ENCODE data around the gene PADI3.
A peak's percentile ranks its signal among the peaks of the same experiment; 100 is the strongest.

Gene PADI3

GRCh38 chr1:17243274-17243673, 5.6 kb upstream of the PADI3 start:
- DNase-seq (ENCODE audit: low spot score): no peak

DNA sequence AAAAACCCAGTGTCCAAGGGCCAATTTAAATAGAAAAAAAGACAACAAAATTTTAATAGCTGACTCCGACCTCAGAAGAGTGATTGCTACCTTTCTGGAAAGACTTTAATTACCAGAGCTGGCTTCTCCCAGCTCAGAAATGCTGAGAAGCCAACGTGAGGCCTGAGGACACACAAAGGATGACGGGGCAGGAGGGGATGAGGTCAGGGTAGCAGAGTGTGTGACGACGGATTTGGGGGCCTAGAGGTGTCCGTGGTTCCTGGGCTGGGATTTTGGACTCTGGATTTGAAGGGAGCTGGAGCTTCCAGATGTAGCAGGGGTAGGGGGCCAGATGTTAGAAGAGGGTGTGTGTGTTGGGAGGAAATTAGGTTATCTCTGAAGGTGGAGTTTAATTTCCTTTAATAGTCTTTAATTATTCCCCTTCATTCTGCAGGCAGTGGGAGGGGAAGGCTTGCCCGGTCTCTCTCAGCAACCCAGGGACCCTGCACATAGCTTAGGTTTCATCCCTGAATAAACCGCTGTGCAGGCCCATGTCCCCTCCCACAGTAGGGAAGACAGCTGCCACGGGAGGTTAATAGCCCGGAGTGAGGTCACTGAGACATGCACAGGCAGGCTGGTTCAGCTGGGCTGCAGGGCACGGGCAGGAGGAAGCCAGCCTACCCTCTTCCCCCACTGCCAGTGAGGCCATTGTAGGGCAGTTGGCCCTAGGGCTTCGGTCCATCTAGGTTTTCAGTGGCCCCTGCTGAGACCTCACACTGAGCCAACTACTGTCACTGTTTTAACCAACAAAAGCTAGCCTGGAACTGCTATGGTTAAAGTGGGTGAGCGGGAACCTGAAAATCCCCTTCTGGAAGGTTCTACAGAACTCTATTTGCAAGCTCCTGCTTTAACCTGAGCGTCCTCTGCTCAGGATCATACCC, 3.8 kb upstream of the PADI3 start:
- no peak for DNase-seq (ENCODE audit: low spot score)

DNA sequence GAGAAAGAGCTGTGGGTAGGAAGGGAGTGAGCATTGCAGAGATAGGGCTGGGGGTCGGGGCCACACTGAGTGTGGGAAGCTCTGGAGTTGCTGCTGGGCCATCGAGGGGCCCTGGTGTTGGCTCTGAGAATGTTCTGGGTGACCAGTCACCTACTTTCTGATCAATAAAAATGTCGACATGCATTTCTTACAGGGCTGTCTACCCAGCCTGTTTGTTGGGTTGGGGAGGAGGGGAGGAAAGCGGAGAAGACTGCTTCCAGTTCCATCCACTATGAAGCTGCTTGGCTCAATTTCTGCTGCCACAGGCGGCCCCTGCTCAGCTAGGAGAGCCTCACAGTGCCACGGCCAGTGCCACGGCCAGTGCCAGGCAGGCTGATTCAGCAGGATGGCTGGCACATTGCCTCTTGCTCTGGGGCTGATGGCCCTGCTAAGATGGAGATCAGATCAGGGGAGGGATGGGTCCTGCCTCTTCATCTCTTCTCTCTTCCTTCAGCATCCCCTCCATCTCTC, 3.0 kb upstream of the PADI3 start:
- no peak for DNase-seq (ENCODE audit: low spot score)

- DNase-seq (ENCODE audit: low spot score): no peak
These were observed 1.9 kb upstream of the PADI3 start for GRCh38 chr1:17246971-17247370.

DNA sequence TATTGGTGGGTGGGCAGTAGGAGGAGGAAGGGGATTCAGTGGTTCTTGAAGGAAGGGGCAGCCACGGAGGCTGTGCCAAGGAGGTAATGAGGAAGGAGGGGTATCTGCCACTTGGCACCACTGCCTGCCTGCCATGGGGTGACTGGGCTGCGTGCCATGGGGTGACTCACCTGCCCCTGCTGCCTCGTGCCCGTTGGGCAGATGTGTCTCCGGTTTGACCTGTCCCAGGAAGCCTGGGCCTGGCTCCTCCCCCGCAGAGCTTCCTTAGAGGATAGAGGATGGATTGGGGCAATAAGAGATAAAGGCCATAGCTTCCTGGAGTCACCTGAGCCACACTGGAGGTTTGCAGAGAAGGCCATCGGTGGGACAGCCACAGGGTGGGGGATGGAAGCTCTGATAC, 1.7 kb downstream of the PADI3 start:
- DNase-seq (ENCODE audit: low spot score): no peak

DNA sequence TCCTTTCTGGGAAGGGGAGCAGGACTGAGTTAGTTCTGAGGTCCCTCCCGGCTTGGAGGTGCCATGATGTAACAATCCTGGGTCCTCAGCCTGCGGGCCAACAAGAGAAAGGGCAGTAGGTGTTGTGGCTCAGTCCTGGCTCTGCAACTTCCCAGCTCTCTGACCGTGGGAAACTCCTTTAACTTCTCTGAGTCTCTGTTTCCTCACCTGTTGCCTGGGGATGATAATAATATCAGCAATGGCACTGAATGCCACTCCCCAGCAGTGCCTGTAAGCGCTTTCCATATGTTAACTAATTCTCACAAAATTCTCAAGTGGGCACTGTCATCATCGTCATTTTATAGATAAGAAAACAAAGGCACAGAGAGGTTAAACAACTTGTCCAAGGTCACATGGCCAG, 2.3 kb downstream of the PADI3 start:
- no peak for DNase-seq (ENCODE audit: low spot score)

- no peak for DNase-seq (ENCODE audit: low spot score)
These were observed 2.9 kb downstream of the PADI3 start for GRCh38 chr1:17251701-17252376.

DNA sequence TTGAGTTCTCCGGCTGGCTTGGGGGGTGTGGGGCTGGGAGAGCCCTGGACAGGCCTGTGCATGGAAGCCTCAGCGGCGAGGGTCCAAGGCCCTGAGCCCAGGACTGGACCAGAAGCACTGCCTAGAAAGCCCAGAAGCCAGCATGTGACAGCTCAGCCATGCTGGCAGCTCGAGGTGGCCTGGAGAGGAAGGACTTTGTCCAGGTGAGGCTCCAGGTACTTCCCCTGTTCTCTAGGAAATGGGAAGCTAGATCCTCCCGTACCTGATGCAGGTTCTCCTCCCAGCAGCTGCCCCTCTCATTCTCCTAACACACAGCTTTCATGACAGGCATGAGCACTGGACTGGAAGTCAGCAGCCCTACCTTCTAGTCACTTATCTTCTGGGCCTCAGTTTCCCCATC, 6.4 kb downstream of the PADI3 start:
- no peak for DNase-seq (ENCODE audit: low spot score)

DNA sequence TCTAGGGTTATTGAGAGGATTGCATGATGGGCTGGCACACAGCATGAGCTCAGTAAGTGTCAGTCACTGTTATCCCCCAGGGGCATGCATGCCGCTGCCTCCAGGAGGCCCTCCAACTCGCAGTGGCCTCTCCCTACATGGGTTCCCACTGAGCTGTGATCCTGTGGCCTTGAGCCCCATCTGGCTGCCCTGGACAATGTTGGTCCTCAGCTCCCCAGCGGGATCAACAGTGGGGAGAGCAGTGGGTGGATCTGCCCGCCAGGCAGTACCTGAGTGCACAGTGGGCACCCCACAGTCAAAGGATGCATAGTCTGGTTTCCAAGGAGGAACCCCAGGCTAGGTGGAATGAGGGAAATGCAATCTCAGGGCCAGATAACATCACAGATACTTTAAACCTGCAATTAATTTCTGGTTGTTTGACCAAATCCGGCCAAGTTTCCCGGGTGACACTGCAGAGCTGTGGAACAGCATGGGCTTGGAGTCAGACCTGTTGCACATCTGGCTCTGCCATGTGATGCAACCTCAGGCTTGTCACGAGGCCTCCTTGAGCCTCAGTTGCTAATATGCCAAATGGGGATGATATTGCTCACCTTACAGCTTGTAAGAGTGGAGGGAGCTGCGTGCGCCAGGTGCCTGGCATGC, 9.3 kb downstream of the PADI3 start:
- no peak for DNase-seq (ENCODE audit: low spot score)

- no peak for DNase-seq (ENCODE audit: low spot score)
These were observed 9.8 kb downstream of the PADI3 start for GRCh38 chr1:17258758-17259130.

DNA sequence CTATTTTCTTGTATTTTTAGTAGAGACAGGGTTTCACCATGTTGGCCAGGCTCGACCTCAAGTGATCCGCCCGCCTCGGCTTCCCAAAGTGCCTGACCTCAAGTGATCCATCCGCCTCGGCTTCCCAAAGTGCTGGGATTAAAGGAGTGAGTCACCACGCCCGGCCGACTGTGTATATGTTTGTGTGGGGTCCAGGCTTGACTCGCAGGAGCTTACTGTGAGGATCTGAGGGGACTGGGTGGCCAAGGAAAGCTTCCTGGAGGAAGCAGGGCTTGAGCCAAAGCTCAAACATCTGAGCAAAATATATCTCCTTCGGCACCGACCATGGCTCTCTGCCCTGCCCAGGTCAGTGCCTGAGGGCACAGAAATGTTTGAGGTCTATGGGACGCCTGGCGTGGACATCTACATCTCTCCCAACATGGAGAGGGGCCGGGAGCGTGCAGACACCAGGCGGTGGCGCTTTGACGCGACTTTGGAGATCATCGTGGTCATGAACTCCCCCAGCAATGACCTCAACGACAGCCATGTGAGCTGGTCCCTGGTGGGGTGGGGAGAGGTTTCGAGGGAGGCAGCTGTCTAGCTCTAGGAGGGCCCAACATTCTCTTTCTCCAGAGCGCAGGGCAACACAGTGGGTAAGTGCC, 10.5 kb downstream of the PADI3 start:
- DNase-seq (ENCODE audit: low spot score): no peak

- no peak for DNase-seq (ENCODE audit: low spot score)
These were observed 11.4 kb downstream of the PADI3 start for GRCh38 chr1:17260264-17260663.

GRCh38 chr1:17260738-17261137, 11.8 kb downstream of the PADI3 start:
- no peak for DNase-seq (ENCODE audit: low spot score)

DNA sequence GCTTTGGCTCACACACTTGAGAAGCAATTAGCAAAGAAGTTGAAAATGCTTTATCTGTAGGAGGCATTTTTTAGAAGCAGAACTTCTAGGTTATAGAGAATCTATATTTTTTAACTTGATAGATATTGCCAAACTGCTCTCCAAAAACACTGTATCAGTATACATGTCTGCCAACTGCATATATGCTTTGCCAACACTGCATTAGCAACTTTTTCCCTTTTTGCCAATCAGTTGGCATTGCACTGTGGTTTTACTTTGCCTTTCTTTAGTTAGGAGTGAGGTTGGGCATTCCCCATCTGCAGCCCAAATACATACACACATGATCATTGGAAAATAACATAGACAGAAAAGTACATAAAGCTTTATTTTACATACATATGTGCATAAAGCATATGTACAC, 15.0 kb downstream of the PADI3 start:
- no peak for DNase-seq (ENCODE audit: low spot score)

GRCh38 chr1:17264470-17264869, 15.6 kb downstream of the PADI3 start:
- no peak for DNase-seq (ENCODE audit: low spot score)

GRCh38 chr1:17265162-17265561, 16.3 kb downstream of the PADI3 start:
- no peak for DNase-seq (ENCODE audit: low spot score)

GRCh38 chr1:17265950-17266349, 17.1 kb downstream of the PADI3 start:
- no peak for DNase-seq (ENCODE audit: low spot score)

GRCh38 chr1:17270891-17271765, 22.2 kb downstream of the PADI3 start:
- DNase-seq (ENCODE audit: low spot score): no peak

DNA sequence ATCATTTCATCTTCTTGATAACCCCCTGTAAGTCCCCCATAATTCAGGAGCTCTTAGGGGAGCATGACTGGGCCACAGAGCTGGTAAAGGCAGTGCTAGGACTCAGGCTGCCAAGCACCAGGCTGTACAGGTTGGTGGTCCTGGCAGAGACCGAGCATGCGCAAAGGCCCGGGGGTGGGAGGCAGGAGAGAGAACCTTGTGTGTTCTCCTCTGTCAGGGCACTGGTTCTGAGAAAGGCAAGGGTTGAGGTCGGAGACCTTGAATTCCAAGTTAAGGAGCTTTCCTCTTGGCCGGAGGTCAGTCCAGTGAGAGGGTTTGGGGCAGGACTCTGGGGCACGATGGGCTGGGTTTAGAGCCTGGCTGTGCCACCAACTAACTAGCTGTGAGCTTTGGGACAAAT, 23.2 kb downstream of the PADI3 start:
- no peak for DNase-seq (ENCODE audit: low spot score)

DNA sequence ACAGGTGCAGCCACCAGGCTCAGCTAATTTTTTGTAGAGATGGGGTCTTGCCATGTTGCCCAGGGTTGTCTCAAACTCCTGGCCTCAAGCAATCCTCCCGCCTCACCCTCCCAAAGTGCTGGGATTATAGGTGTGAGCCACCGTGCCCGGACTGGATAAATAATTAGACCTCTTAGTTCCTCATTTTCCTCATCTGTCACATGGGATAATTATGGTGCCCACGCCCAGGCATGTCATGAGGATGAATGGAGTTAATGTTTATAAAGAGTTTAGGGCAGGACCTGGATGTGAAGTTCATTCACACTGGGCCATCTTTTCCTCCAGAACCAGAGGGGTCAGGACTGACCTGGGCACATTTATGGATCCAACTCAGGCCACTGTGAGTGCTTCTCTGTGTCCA, 23.7 kb downstream of the PADI3 start:
- DNase-seq (ENCODE audit: low spot score): no peak

DNA sequence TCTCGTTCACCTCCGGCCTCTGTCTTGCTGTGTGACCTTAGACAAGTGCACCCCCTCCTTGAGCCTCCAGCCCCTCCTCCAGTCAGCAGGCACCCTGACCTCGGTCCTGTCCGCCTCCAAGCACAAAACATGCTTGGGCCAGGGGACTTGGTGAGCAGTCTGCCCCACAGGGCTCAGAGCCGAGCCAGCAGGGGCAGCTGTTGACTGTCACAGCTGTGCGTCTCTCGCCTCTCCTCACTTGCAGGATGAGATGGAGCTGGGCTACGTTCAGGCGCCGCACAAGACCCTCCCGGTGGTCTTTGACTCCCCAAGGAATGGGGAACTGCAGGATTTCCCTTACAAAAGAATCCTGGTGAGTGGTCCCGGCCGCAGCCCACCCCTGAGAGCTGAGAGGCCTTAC, 24.2 kb downstream of the PADI3 start:
- peak; percentile 45 for DNase-seq (ENCODE audit: low spot score)
